Peyer's patch (tissue), 4 donors: ENCODE data around the gene C11orf68.

Experiments
- POLR2A ChIP-seq, 2 donors: fragments of 450-650 bp; IDR thresholded peaks; one replicate each; pipeline ENCODE4 v1.5.1; 2017; ENCODE audit warnings: antibody characterized with exemption in 2 of 2, mild to moderate bottlenecking in 2 of 2, moderate library complexity in 2 of 2
- TF ChIP-seq, protein P1 (sequence below), 6 experiments: fragments of 450-650 bp in 4 of 6; fragments of 200-600 bp in 2 of 6; sonication (generic) in 1 of 6; IDR thresholded peaks; one replicate each; pipeline ENCODE4 v1.5.1; 2017 to 2019; ENCODE audit warnings: antibody characterized with exemption in 6 of 6, mild to moderate bottlenecking in 3 of 6, moderate library complexity in 1 of 6

DNA sequence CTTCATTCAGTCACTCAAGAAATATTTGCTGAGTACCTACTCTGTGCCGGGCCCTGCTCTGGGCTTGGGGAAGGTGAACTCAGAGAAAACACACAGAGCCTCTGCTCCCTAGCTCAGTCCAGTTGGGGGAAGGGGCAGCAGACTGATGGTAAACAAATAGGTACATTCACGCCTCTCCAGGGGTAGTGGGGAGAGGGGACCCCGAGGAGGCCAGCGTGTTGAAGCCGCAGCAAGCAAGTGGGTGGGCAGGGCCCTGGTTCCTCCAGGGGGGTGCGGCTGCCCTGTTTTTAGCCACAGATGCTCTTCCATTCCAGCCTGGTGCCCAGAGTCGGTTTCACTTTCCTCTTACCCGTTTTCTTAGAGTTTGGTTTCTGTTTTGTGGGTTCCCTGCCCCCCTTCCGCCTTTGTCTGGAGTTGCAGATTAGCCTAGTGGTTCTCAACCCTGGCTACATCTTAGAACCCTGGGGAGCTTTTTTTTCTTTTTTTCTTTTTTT lies 9.1 kb upstream of the C11orf68 start:
- TF ChIP-seq, protein P1, sequence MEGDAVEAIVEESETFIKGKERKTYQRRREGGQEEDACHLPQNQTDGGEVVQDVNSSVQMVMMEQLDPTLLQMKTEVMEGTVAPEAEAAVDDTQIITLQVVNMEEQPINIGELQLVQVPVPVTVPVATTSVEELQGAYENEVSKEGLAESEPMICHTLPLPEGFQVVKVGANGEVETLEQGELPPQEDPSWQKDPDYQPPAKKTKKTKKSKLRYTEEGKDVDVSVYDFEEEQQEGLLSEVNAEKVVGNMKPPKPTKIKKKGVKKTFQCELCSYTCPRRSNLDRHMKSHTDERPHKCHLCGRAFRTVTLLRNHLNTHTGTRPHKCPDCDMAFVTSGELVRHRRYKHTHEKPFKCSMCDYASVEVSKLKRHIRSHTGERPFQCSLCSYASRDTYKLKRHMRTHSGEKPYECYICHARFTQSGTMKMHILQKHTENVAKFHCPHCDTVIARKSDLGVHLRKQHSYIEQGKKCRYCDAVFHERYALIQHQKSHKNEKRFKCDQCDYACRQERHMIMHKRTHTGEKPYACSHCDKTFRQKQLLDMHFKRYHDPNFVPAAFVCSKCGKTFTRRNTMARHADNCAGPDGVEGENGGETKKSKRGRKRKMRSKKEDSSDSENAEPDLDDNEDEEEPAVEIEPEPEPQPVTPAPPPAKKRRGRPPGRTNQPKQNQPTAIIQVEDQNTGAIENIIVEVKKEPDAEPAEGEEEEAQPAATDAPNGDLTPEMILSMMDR (IDR thresholded peaks at IDR 0.05), result no peak
- no peak for TF ChIP-seq POLR2A (IDR thresholded peaks at IDR 0.05)
